Brain microvascular endothelial cell (primary cell): ENCODE data around the gene SLC30A9.

Source experiments
- DNase-seq: peaks from one replicate; pipeline ENCODE4 v3.0.0-alpha.2; 2020
- H3K27ac ChIP-seq: fragments of 250-450 bp; sonication (Bioruptor Pico); 2 replicates; pipeline ENCODE4 v1.5.1; 2020; ENCODE audit warnings: mild to moderate bottlenecking, moderate library complexity
- H3K27me3 ChIP-seq: fragments of 250-450 bp; sonication (Bioruptor Pico); replicated peaks from 2 replicates; pipeline ENCODE4 v1.5.1; 2020; ENCODE audit warnings: mild to moderate bottlenecking
- H3K36me3 ChIP-seq: fragments of 250-450 bp; sonication (Bioruptor Pico); replicated peaks from 2 replicates; pipeline ENCODE4 v1.5.1; 2020; ENCODE audit warnings: mild to moderate bottlenecking
- H3K4me3 ChIP-seq: 2 replicates; pipeline ENCODE4 v1.5.1; 2011; ENCODE audit warnings: low read depth, mild to moderate bottlenecking, control low read depth, low read length, moderate library complexity
- CTCF ChIP-seq: IDR thresholded peaks from 2 replicates; pipeline ENCODE4 v1.5.1; 2011; ENCODE audit warnings: low read depth, mild to moderate bottlenecking, moderate library complexity, low read length, control low read depth, inconsistent platforms; ENCODE audit errors: missing control alignments
- in situ Hi-C: cut with HindIII; loops from 2 replicates; pipeline ENCODE4 v1.10.0; 2017; ENCODE audit warnings: low sequenced_read_pairs, low pct_ligation_motif_present

SLC30A9 gene

GRCh38 chr4:42112846-42113245, 122.5 kb downstream of the SLC30A9 start:
- Histone ChIP-seq H3K27me3 (no peaks in the 10 kb centered on the region), H3K4me3 (no peak overlapping the region), H3K36me3 (no peaks in the 10 kb centered on the region), H3K27ac (no peak overlapping the region)
- in situ Hi-C loops, result no loop called here
- no peak for DNase-seq
- no peak for TF ChIP-seq CTCF

DNA sequence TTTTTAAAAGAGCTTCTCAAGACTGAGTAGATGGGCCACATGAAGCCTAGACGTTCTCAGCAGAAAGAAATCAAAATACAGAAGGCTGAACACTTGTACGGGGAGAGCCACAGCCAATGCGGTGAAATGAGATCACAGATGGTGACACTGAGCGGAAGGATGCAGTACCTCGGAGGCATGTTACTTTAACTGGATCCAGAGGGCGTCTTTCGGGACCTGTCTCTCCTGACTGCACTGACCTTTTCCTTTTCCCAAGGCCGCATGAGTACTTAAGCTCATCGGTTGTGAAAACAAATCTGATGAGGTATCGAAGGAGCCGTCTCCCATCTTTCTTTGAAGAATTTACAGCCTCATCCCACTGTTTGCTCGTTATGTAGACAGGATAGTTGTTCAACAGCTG, 129.6 kb downstream of the SLC30A9 start:
- TF ChIP-seq CTCF, result no peak
- no peak for DNase-seq
- in situ Hi-C loops, result no loop called here
- H3K4me3 ChIP-seq, result no peak overlapping the region
- no peaks in the 10 kb centered on the region for H3K36me3 ChIP-seq
- no peak overlapping the region for H3K27ac ChIP-seq
- H3K27me3 ChIP-seq, result peaks cover 4% of the 10 kb centered on the region

DNA sequence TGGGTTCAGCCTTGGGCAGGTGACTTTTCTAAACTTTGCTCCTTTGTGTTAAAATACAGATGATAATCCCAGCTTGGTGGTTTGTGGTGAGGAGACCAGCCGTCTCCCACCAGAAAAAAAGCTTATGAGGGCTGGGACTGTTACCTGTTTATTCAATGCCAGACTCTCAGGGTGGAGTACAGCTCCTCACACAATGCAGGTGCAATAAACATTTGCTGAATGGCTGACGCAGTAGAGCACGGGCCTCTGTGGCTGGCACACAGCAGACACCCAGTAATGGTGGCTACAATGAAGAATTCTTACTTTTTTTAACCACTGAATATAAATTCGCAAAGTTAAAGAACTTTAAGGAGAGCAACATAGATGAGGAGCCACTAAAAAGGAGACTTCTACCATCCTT, 131.9 kb downstream of the SLC30A9 start:
- TF ChIP-seq CTCF, result no peak
- no peaks in the 10 kb centered on the region for H3K36me3 ChIP-seq
- no peak overlapping the region for H3K27ac ChIP-seq
- no peak for DNase-seq
- no peak overlapping the region for H3K4me3 ChIP-seq
- H3K27me3 ChIP-seq, result peaks cover 4% of the 10 kb centered on the region
- in situ Hi-C loops, result no loop called here

GRCh38 chr4:42123071-42123644, 132.8 kb downstream of the SLC30A9 start:
- no peak overlapping the region for H3K4me3 ChIP-seq
- peaks cover 4% of the 10 kb centered on the region for H3K27me3 ChIP-seq
- no peak for TF ChIP-seq CTCF
- H3K27ac ChIP-seq, result no peak overlapping the region
- H3K36me3 ChIP-seq, result no peaks in the 10 kb centered on the region
- DNase-seq, result no peak
- in situ Hi-C loops, result no loop called here

DNA sequence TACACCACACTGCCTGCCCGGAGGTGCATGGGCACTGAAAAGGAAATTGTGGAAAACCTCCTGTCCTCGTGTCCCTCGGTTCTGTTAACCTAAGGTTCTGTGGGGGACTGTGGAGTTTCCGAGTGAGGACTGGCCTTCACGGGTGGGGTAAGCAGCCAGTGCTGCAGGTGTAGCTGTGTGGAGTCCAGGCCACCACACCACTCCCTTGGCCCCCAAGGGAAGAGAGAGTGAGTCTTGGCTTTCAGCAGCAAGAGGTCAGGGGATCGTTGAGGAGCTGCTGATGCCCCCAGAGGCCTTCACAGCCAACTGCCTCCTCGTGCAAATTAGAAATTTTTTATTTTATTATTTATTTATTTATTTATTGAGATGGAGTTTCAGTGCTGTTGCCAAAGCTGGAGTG, 141.8 kb downstream of the SLC30A9 start:
- Histone ChIP-seq H3K36me3 (no peaks in the 10 kb centered on the region), H3K4me3 (no peak overlapping the region)
- in situ Hi-C loops, result no loop called here

More for the DNA sequence above, 141.8 kb downstream of the SLC30A9 start:
- no peak for TF ChIP-seq CTCF
- Histone ChIP-seq H3K27me3 (no peaks in the 10 kb centered on the region), H3K27ac (no peak overlapping the region)
- no peak for DNase-seq
